Measurements from ENCODE around the gene SDHAF2. TPM values are rescaled to one million over a fixed set of nuclear protein-coding genes. Genes with fewer than 3 reads are reported as not detected.
A peak's percentile ranks its signal among the peaks of the same experiment; 100 is the strongest.

Gene SDHAF2
- total and polyA plus RNA-seq, 2 of the 13 experiments (the other 11 are each of a cell fraction or from before 2014, with no cell fraction given) = 44.2 to 70.4 TPM

- TF ChIP-seq ZNF75D (CRISPR knock-in tag; IDR thresholded peaks at IDR 0.05; ENCODE audit: borderline replicate concordance) (0 out of 2 replicates have a peak, but pooled peaks have one; percentile 80), PLSCR1 (CRISPR knock-in tag; IDR thresholded peaks at IDR 0.05; ENCODE audit: borderline replicate concordance) (0 out of 2 replicates have a peak, but pooled peaks have one; percentile 37), ZNF549 (CRISPR knock-in tag; IDR thresholded peaks at IDR 0.05) (no peak), ZNF563 (CRISPR knock-in tag; IDR thresholded peaks at IDR 0.05) (peak; percentile 93), ZBTB26 (CRISPR knock-in tag; IDR thresholded peaks at IDR 0.05; ENCODE audit: borderline replicate concordance) (peak; percentile 52; the same call in 1 of the 2 replicates), NFIC (IDR thresholded peaks at IDR 0.05; ENCODE audit: low read length) (no peak), JARID2 (CRISPR knock-in tag; IDR thresholded peaks at IDR 0.05; ENCODE audit: insufficient replicate concordance) (no peak), ZNF709 (CRISPR knock-in tag; IDR thresholded peaks at IDR 0.05) (peak; percentile 88), ZFP36L1 (CRISPR knock-in tag; IDR thresholded peaks at IDR 0.05) (peak; percentile 67), MTF1 (CRISPR knock-in tag; IDR thresholded peaks at IDR 0.05) (no peak; the same call in 1 of the 2 replicates), RARA (CRISPR knock-in tag; IDR thresholded peaks at IDR 0.05) (no peak), NR2F1 (CRISPR knock-in tag; IDR thresholded peaks at IDR 0.05) (no peak), PITX1 (CRISPR knock-in tag; IDR thresholded peaks at IDR 0.05) (no peak), GABPA (IDR thresholded peaks at IDR 0.05; ENCODE audit: low read depth, low read length) (peak; percentile 95), GABPA (CRISPR knock-in tag; IDR thresholded peaks at IDR 0.05; ENCODE audit: low read depth) (peak; percentile 95), MED8 (CRISPR knock-in tag; IDR thresholded peaks at IDR 0.05; ENCODE audit: insufficient replicate concordance) (peak; percentile 79), NFE2L2 (IDR thresholded peaks at IDR 0.05; ENCODE audit: low read length) (no peak), NKX3-1 (CRISPR knock-in tag; IDR thresholded peaks at IDR 0.05) (peak; percentile 89), TRAFD1 (CRISPR knock-in tag; IDR thresholded peaks at IDR 0.05; ENCODE audit: borderline replicate concordance) (no peak), IKZF1 (IDR thresholded peaks at IDR 0.05) (no peak), FOXA3 (CRISPR knock-in tag; IDR thresholded peaks at IDR 0.05) (peak; percentile 22; the same call in 1 of the 2 replicates), POLR2G (IDR thresholded peaks at IDR 0.05; ENCODE audit: low read depth, low read length) (peak; percentile 91), ZBTB14 (CRISPR knock-in tag; IDR thresholded peaks at IDR 0.05) (peak; percentile 87), RBM39 (IDR thresholded peaks at IDR 0.05; ENCODE audit: low read depth, low read length, poor library complexity, severe bottlenecking) (peak; percentile 97)
Measured at GRCh38 chr11:61429691-61430582, at the start of gene SDHAF2, which contains the start of gene CPSF7 (continued).
